Memory B cell (primary cell): ENCODE measurements around the gene DIP2C.

Experiments
- ATAC-seq: fragments of 150-1000 bp; cut with Tn5 transposase; 2 replicates; pipeline ENCODE4 v1.10.0; 2021; ENCODE audit warnings: low read depth, mild to moderate bottlenecking, moderate library complexity
- DNase-seq, 2 donors: peaks; one replicate each; pipeline ENCODE4 v3.0.0; 2022; ENCODE audit warnings: low spot score in 2 of 2
- H3K27ac Mint-ChIP-seq: one replicate; pipeline ENCODE4 v1.8.0; 2022; ENCODE audit warnings: mild to moderate bottlenecking, moderate library complexity, mixed read lengths
- H3K27me3 Mint-ChIP-seq: one replicate; pipeline ENCODE4 v1.8.0; 2022; ENCODE audit warnings: mixed read lengths
- H3K36me3 Mint-ChIP-seq: one replicate; pipeline ENCODE4 v1.8.0; 2022; ENCODE audit warnings: mild to moderate bottlenecking, mixed read lengths
- H3K4me1 Mint-ChIP-seq: one replicate; pipeline ENCODE4 v1.8.0; 2022; ENCODE audit warnings: mixed read lengths
- H3K4me3 Mint-ChIP-seq: one replicate; pipeline ENCODE4 v1.8.0; 2022; ENCODE audit warnings: mild to moderate bottlenecking, moderate library complexity, mixed read lengths
- H3K9me3 Mint-ChIP-seq: one replicate; pipeline ENCODE4 v1.8.0; 2022; ENCODE audit warnings: mixed read lengths

DIP2C gene

DNA sequence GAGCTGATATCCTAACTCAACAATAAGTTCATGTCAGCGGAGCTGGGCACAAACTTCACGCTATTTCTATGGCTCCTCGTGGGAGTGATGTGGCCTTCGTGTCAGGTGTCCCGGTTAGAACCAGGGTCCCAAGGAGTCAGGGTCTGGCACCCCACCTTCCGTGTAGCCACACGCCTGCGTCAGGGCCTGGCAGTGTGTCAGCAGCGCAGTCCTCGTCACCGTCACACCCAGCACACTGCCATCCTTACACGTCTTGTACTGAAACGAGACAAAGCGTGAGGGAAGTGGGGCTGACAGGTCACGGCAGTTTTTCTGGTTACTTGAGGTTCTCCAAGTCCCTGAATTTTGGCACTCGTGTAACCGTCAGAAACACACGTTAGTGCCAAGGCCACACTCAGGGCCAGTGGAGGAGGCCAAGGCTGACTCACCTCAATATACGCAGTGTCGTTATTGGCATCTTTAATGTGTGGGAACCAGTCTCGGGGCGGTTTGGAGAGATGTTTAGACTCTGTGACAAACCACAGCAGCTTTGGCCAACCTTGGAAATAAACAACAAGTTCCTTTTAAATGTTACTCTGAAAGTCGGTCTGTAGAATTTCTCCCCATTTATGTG is 299.5 kb downstream of the DIP2C start:
- Mint-ChIP-seq H3K27me3 (peaks cover 3% of the 10 kb centered on the region), H3K36me3 (no peaks in the 10 kb centered on the region), H3K27ac (no peak overlapping the region), H3K9me3 (no peaks in the 10 kb centered on the region), H3K4me1 (peaks cover 9% of the 10 kb centered on the region), H3K4me3 (no peak overlapping the region)
- DNase-seq (no peak), ATAC-seq (no peak)

DNA sequence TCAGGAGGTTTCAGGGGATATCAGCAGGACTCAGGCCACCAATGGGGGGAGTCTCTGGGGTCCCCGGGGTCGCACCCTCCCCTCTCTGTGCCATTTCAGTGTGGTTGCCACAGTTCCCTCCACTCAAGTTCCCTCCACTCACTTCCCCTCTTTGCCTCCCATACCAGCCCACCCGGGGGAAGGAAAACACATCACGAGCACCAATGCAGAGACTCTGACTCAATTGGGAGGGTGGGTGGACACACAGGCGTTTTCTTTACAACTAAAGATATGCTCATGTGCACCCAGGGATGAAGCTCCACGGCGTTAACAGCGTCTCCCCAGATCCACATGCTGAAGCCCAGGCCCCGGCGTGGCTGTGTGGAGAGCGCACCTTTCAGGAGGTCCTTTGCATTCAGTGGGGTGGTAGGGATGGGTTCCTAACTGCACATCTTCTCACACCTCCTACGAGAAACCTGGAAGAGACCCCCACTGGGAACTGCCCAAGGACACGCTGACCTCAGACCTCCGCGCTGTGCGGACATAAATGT is 300.1 kb downstream of the DIP2C start:
- no peak for ATAC-seq
- no peaks in the 10 kb centered on the region for H3K36me3 Mint-ChIP-seq

DNA sequence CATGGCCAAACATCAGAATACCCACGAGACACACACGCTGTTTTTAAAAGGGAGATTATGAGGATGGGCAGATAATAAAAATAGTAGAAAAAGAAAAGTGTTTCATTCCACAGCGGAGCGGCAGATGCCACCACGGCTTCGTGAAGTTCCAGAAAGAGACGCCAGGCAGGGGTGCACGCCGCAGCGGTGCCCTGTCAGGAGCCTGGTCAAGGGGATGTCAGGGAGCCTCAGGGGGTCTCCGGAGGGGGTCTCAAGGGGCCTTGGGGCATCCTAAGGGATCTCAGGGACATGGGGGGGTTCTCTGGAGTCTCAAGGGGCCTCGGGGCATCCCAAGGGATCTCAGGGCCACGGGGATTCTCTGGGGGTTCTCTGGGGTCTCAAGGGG is 300.8 kb downstream of the DIP2C start:
- no peak overlapping the region for H3K27ac Mint-ChIP-seq

More for the DNA sequence above, 300.1 kb downstream of the DIP2C start:
- Mint-ChIP-seq H3K9me3 (no peaks in the 10 kb centered on the region), H3K27ac (no peak overlapping the region), H3K27me3 (peaks cover 3% of the 10 kb centered on the region), H3K4me3 (no peak overlapping the region), H3K4me1 (peaks cover 3% of the 10 kb centered on the region)
- DNase-seq, result no peak

DNA sequence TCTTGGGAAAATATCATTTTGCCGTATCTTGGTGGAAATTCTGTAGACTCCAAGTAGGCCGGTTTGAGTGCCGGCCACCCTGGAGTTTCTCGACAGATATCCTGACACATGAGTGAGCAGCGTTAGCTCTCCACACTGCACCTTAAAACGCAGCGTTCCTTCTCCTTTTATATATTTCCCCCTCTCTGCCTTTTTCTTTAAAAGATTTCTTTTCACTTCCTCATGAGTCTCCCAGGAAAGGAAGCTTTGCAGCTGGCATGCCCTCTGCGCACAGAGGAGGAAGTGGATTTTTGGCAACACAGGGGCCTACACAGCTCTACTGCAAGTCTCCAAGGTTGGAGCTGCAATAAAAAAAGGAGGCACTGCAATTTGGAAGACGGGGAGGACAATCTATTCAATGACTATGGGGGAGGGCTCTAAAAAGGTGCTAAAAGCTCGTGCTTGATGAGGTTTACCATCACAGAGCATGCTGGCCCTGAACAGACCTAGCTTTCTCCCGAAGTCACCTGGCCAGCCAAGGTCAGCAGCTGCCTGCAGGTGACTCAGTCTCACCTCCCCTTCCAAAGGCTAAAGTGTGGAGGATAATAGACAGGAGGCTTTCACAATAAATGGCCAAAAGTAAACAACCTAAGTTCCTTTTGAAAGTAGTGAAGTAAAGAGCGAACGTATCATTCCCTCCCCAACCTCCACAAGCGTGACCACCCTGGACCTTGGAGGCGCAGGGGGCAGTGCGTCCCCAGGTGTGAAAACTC is 301.4 kb downstream of the DIP2C start:
- Mint-ChIP-seq H3K4me3 (no peak overlapping the region), H3K27me3 (peaks cover 3% of the 10 kb centered on the region), H3K9me3 (no peaks in the 10 kb centered on the region), H3K36me3 (peaks cover 2% of the 10 kb centered on the region), H3K4me1 (no peaks in the 10 kb centered on the region), H3K27ac (no peak overlapping the region)
- ATAC-seq, result no peak
- DNase-seq, result no peak

More for the DNA sequence above, 300.8 kb downstream of the DIP2C start:
- Mint-ChIP-seq H3K4me1 (no peaks in the 10 kb centered on the region), H3K36me3 (peaks cover 2% of the 10 kb centered on the region), H3K9me3 (no peaks in the 10 kb centered on the region), H3K27me3 (peaks cover 3% of the 10 kb centered on the region), H3K4me3 (no peak overlapping the region)
- DNase-seq, result no peak
- ATAC-seq, result no peak

DNA sequence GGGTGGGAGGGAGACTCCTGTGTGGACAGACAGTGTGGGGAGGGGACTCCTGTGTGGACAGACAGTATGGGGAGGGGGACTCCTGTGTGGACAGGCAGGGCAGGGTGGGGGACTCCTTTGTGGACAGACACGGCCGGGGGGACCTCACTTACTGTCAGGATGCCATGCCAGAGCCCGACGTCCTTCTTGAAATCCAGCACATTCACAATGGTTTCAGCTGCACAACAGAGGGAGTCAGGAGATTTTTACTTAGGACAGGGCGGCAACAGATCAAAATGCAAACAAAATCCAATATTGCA is 301.9 kb downstream of the DIP2C start:
- Mint-ChIP-seq H3K4me3 (no peak overlapping the region), H3K27ac (no peak overlapping the region), H3K4me1 (no peaks in the 10 kb centered on the region), H3K9me3 (no peaks in the 10 kb centered on the region), H3K36me3 (peaks cover 2% of the 10 kb centered on the region), H3K27me3 (no peaks in the 10 kb centered on the region)
- DNase-seq, result no peak
- no peak for ATAC-seq

DNA sequence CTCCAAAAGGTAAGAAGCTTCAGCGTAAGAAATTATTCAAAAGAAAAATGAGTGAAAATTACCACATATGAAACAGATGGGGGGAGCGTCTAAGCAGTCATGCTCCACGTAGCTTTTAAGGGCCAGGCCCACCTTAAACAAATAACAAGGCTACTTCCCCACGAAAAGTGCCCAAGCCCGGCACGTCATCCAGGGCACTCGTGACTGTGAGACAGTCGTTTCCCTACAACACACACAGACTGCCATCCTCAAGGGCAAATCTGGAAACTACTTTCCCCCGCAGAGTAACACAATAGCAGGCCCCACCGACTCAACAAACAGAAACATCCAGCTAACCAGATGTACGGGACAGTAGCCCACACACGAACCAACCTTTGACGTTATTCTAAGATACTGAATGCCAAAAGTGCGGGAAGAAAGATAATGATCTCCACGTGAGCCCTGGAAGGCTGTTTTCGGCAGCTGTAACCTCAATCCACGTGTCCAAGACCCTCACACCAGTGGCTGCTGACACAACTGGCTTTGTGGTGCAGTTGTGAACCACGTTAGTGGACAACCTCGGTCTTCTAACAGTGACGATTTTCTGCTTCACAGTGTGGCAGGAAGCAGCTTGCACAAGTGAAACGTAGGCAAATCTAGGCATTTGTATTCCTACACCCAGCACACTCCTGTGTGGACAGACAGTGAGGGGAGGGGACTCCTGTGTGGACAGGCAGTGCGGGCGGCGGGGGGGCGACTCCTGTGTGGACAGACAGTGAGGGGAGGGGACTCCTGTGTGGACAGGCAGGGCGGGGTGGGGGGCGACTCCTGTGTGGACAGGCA is 302.5 kb downstream of the DIP2C start:
- peaks cover 3% of the 10 kb centered on the region for H3K36me3 Mint-ChIP-seq
- no peaks in the 10 kb centered on the region for H3K9me3 Mint-ChIP-seq
- no peak overlapping the region for H3K27ac Mint-ChIP-seq
- no peak overlapping the region for H3K4me3 Mint-ChIP-seq
- no peak for ATAC-seq
- no peaks in the 10 kb centered on the region for H3K27me3 Mint-ChIP-seq
- no peak for DNase-seq
- no peaks in the 10 kb centered on the region for H3K4me1 Mint-ChIP-seq

DNA sequence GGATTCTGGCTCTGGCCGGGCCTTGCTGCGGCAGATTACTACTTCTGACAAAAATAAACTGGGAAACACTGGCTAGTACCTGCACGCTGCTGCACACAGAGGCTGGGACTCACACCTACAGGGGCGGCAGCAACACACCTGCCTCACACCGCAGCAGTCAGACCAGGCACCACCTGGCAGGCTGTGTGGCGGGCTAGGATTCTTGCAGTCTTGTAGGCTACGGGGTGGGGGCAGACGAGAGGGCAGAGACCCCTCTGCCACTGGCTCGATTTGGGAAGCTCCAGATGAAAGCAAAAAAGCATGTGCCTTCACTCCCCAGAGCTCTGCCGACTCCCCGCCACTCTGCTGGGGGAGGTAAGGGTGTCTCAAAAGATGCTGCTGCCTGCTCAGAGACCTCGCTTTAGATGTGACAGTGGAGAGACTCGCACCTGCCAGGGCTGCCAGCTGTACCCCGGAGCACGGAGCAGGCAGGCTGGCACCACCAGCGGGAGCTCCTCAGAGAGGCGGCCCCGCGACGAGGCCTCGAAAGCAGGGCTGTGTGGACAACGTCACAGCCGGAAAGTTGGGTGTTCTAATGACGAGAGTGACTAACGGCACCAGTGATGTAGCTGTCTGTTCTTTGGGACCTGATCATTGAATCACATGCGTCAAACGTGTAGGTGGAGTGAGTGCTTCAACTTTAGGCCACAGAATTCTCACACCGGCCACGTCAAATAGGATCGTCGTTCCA is 303.7 kb downstream of the DIP2C start:
- DNase-seq, result no peak
- H3K9me3 Mint-ChIP-seq, result peaks cover 3% of the 10 kb centered on the region
- no peak overlapping the region for H3K27ac Mint-ChIP-seq
- no peak overlapping the region for H3K4me3 Mint-ChIP-seq
- H3K36me3 Mint-ChIP-seq, result peaks cover 8% of the 10 kb centered on the region
- no peak for ATAC-seq
- H3K27me3 Mint-ChIP-seq, result peaks cover 3% of the 10 kb centered on the region
- H3K4me1 Mint-ChIP-seq, result peaks cover 2% of the 10 kb centered on the region

DNA sequence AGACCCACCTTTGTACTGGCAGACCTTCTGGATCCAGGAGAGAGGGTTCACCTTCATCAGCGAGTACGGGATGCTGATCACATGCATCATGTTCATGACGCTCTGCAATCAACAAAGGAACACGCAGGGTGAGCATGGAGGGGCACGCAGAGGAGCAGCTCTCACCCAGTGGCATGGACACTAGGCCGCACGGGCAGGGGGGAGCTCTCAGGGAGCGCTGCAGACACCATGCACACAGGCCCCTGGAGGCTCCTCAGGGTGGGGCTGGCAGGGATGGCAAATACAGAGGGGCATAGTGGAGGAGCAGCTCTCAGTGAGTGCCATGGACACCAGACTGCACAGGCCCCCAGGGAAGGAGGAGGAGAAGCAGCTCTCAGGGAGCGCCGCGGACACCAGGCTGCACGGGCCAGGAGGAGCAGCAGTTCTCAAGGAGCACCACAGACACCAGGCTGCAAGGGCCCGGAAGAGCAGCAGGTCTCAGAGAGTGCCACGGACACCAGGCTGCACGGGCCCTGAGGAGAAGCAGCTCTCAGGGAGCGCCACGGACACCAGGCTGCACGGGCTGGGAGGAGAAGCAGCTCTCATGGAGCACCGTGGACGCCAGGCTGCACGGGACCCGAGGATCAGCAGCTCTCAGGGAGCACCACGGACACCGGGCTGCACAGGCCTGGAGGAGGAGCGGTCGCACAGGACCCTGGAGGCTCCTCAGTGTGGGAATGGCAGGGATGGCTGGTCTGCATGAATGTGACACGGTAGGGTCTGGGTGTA is 304.7 kb downstream of the DIP2C start:
- H3K9me3 Mint-ChIP-seq, result peaks cover 3% of the 10 kb centered on the region
- H3K4me3 Mint-ChIP-seq, result no peak overlapping the region
- H3K27me3 Mint-ChIP-seq, result peaks cover 3% of the 10 kb centered on the region
- no peak overlapping the region for H3K27ac Mint-ChIP-seq
- H3K36me3 Mint-ChIP-seq, result peaks cover 8% of the 10 kb centered on the region
- DNase-seq (no peak), ATAC-seq (no peak)
- H3K4me1 Mint-ChIP-seq, result peaks cover 2% of the 10 kb centered on the region

DNA sequence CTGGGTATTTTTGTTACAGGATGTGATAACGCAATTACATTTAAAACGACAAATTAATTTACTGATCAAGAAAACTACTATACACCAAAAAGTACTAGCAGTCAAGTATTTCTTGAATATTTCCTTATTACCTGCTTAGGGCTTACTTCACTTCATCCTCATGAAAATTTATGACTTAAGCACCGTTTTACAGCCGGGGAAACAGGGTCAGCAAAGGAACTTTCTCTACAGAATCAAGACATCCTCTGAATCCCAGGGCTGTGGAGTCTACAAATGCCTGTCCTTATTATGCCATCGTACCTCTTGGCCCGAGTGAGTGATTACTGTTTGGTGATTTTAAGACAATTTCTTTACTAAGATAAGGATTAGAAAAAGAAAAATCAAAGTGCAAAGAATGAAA is 305.9 kb downstream of the DIP2C start:
- Mint-ChIP-seq H3K27ac (no peak overlapping the region), H3K36me3 (peaks cover 8% of the 10 kb centered on the region), H3K27me3 (peaks cover 3% of the 10 kb centered on the region), H3K4me1 (peaks cover 2% of the 10 kb centered on the region), H3K9me3 (peaks cover 3% of the 10 kb centered on the region), H3K4me3 (no peak overlapping the region)
- DNase-seq (no peak), ATAC-seq (no peak)

DNA sequence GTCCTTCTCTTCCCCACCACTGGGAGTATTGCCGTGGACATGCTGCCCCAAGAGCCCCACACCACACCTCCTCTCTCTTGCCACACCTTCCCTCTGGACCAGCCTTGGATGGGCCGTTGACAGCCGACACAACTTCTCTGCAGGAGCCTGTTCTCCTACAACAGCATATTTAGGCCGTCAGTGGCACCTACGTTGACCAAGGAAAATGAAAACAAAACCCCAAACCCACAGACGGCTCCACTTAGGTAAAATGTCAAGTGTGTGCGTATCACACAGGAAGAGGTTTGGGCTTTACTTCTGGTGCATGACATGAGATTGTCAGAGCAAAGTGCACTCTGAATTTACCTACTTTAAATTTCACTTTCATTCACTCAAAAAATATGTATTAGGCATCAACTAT is 307.7 kb downstream of the DIP2C start:
- ATAC-seq (no peak), DNase-seq (no peak)
- H3K4me3 Mint-ChIP-seq, result no peak overlapping the region
- peaks cover 3% of the 10 kb centered on the region for H3K27me3 Mint-ChIP-seq
- no peak overlapping the region for H3K27ac Mint-ChIP-seq
- peaks cover 8% of the 10 kb centered on the region for H3K36me3 Mint-ChIP-seq
- peaks cover 2% of the 10 kb centered on the region for H3K4me1 Mint-ChIP-seq
- H3K9me3 Mint-ChIP-seq, result peaks cover 3% of the 10 kb centered on the region

DNA sequence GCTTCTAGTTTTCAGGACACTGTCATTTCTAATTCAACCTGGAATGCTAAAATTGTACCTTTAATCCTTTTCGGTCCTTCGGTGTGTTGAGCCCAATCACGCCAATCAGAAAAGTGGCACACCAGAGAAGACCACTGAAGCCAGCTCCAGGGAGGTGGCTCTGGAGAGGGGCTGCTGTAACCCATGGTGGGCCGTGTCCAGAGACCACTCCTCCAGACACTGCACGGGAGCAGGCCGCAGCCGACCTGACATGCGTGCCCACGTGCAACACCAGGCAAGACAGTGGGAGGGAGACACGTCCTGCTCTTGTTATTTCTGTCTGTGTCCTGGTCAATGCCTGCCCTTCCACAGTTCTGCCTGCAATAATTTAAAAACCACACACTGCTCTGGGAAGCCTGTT is 308.1 kb downstream of the DIP2C start:
- ATAC-seq, result no peak
- no peak overlapping the region for H3K4me3 Mint-ChIP-seq

DNA sequence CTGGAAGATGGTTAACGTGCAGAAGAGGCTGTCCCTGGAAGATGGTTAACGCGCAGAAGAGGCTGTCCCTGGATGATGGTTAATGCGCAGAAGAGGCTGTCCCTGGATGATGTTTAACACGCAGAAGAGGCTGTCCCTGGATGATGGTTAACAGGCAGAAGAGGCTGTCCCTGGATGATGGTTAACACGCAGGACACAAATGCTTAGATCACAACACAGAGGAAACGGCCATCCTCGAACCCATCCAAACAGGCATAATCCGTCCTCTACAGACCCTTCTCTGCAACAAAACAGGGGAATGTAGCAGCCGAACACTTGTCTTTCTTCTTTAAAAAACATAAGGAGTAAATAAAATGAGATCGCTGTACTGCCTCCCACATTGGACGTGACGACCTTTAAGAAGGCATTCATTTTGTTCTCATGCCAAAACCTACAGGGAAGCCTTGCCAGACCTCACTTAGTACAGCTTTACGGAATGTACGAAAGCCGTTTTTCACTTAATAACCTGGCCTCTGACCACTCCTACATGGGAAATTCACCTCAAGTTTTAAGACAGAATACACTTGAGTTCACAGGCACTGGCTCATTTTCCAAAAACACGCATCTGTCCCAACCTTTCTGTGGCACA is 309.0 kb downstream of the DIP2C start:
- peaks cover 8% of the 10 kb centered on the region for H3K36me3 Mint-ChIP-seq
- no peak overlapping the region for H3K4me3 Mint-ChIP-seq
- no peak overlapping the region for H3K27ac Mint-ChIP-seq
- ATAC-seq (no peak), DNase-seq (no peak)
- H3K4me1 Mint-ChIP-seq, result peaks cover 2% of the 10 kb centered on the region
- peaks cover 3% of the 10 kb centered on the region for H3K27me3 Mint-ChIP-seq
- peaks cover 3% of the 10 kb centered on the region for H3K9me3 Mint-ChIP-seq

More for the DNA sequence above, 308.1 kb downstream of the DIP2C start:
- Mint-ChIP-seq H3K27ac (no peak overlapping the region), H3K9me3 (peaks cover 3% of the 10 kb centered on the region), H3K4me1 (peaks cover 2% of the 10 kb centered on the region), H3K27me3 (peaks cover 3% of the 10 kb centered on the region), H3K36me3 (peaks cover 8% of the 10 kb centered on the region)
- no peak for DNase-seq
